ENCODE results near the gene RASGRP2. TPM values are rescaled to one million over a fixed set of nuclear protein-coding genes. Genes with fewer than 3 reads are reported as not detected.
A peak's percentile ranks its signal among the peaks of the same experiment; 100 is the strongest.

The RASGRP2 gene
- total RNA-seq, 3 donors from 2014 or later: 10.0 to 12.5 (median 11.5) TPM

GRCh38 chr11:64762674-64763525 is 19.0 kb upstream of the RASGRP2 start:
- intact Hi-C loops (cut with DNase I; ENCODE audit: low total_unique reads): no loop called here
- peak overlapping the region; percentile 61 to 71 for H3K27ac ChIP-seq
- H3K4me3 ChIP-seq: no peak overlapping the region
- H3K4me1 ChIP-seq: peaks cover 6 to 14% of the 10 kb centered on the region in 2 donors
- peaks cover 25% of the 10 kb centered on the region for H3K36me3 ChIP-seq
- TF ChIP-seq POLR2A (IDR thresholded peaks at IDR 0.05) (no peak), POLR2AphosphoS5 (IDR thresholded peaks at IDR 0.05) (peak in 1 of 3 donors; percentile 15)
- peak in 1 of 2 donors; percentile 17 for DNase-seq (ENCODE audit: low spot score in 2 of 2)
- no peaks in the 10 kb centered on the region for H3K9me3 ChIP-seq
- H3K27me3 ChIP-seq: no peaks in the 10 kb centered on the region

- TF ChIP-seq CTCF (IDR thresholded peaks at IDR 0.05) (no peak), POLR2AphosphoS5 (IDR thresholded peaks at IDR 0.05) (no peak), POLR2A (IDR thresholded peaks at IDR 0.05) (no peak)
- H3K4me3 ChIP-seq: no peak overlapping the region
- H3K36me3 ChIP-seq: peaks cover 19% of the 10 kb centered on the region
- no peaks in the 10 kb centered on the region for H3K27me3 ChIP-seq
- H3K4me1 ChIP-seq: peaks cover 6 to 14% of the 10 kb centered on the region in 2 donors
- peak overlapping the region; percentile 61 to 71 for H3K27ac ChIP-seq
- intact Hi-C loops (cut with DNase I; ENCODE audit: low total_unique reads): no loop called here
- H3K9me3 ChIP-seq: no peaks in the 10 kb centered on the region
- no peak for DNase-seq (ENCODE audit: low spot score in 2 of 2)
Observed at GRCh38 chr11:64762277-64762673, 18.3 kb upstream of the RASGRP2 start.

GRCh38 chr11:64760759-64761420 is 16.9 kb upstream of the RASGRP2 start:
- Histone ChIP-seq H3K36me3 (peaks cover 9% of the 10 kb centered on the region), H3K4me3 (no peak overlapping the region), H3K27me3 (no peaks in the 10 kb centered on the region), H3K4me1 (peaks cover 6 to 14% of the 10 kb centered on the region in 2 donors), H3K27ac (peak overlapping the region in 1 of 2 donors; percentile 69), H3K9me3 (no peaks in the 10 kb centered on the region)
- peak in 1 of 2 donors; percentile 9 for DNase-seq (ENCODE audit: low spot score in 2 of 2)
- TF ChIP-seq POLR2AphosphoS5 (IDR thresholded peaks at IDR 0.05) (no peak), POLR2A (IDR thresholded peaks at IDR 0.05) (no peak), CTCF (IDR thresholded peaks at IDR 0.05) (no peak)
- intact Hi-C loops (cut with DNase I; ENCODE audit: low total_unique reads): no loop called here

GRCh38 chr11:64759722-64760719 is 16.1 kb upstream of the RASGRP2 start, which contains the start of gene PYGM:
PYGM (minus strand) TSS chr11:64759974; CDS start chr11:64759898, 76 bp downstream.
- H3K36me3 ChIP-seq: peaks cover under 1% of the 10 kb centered on the region
- peak within 1 kb of the TSS in 1 of 2 donors; percentile 69 for H3K27ac ChIP-seq
- TF ChIP-seq CTCF (IDR thresholded peaks at IDR 0.05) (no peak), POLR2AphosphoS5 (IDR thresholded peaks at IDR 0.05) (peak in 1 of 3 donors; percentile 24), POLR2A (IDR thresholded peaks at IDR 0.05) (no peak)
- H3K4me3 ChIP-seq: peak within 1 kb of the TSS in 2 of 3 donors; percentile 21 to 35
- H3K9me3 ChIP-seq: no peaks in the 10 kb centered on the region
- peak in 1 of 2 donors; percentile 51 for DNase-seq (ENCODE audit: low spot score in 2 of 2)
- H3K4me1 ChIP-seq: peaks cover 6 to 14% of the 10 kb centered on the region in 2 donors
- intact Hi-C loops (cut with DNase I; ENCODE audit: low total_unique reads): no loop called here
- H3K27me3 ChIP-seq: no peaks in the 10 kb centered on the region
